HEK293T (cell line): ENCODE results near the gene PLCH2.

Source experiments
- CTBP1 ChIP-seq: fragments of 450-650 bp; IDR thresholded peaks from 2 replicates; pipeline ENCODE4 v1.6.1; 2016; ENCODE audit warnings: borderline replicate concordance
- FOXK2 ChIP-seq: fragments of 450-650 bp; IDR thresholded peaks from 2 replicates; pipeline ENCODE4 v1.6.1; 2016; ENCODE audit warnings: mild to moderate bottlenecking
- FOXM1 ChIP-seq: fragments of 450-650 bp; IDR thresholded peaks from 2 replicates; pipeline ENCODE4 v1.6.1; 2017; ENCODE audit warnings: mild to moderate bottlenecking, borderline replicate concordance
- NFRKB ChIP-seq: fragments of 450-650 bp; IDR thresholded peaks from 2 replicates; pipeline ENCODE4 v1.6.1; 2016; ENCODE audit warnings: mild to moderate bottlenecking, moderate library complexity
- TARDBP ChIP-seq: fragments of 450-650 bp; IDR thresholded peaks from 2 replicates; pipeline ENCODE4 v1.6.1; 2016

DNA sequence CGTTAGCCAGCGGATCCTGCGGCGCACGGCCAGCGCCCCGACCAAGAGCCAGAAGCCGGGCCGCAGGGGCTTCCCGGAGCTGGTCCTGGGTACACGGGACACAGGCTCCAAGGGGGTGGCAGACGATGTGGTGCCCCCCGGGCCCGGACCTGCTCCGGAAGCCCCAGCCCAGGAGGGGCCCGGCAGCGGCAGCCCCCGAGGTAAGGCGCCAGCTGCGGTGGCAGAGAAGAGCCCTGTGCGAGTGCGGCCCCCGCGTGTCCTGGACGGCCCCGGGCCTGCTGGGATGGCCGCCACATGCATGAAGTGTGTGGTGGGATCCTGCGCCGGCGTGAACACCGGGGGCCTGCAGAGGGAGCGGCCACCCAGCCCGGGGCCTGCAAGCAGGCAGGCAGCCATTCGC is 26.1 kb downstream of the PLCH2 start:
- TF ChIP-seq TARDBP (no peak), FOXM1 (no peak), FOXK2 (no peak), NFRKB (no peak), CTBP1 (no peak)
